ENCODE measurements around the gene PRDM15.

The PRDM15 gene

DNA sequence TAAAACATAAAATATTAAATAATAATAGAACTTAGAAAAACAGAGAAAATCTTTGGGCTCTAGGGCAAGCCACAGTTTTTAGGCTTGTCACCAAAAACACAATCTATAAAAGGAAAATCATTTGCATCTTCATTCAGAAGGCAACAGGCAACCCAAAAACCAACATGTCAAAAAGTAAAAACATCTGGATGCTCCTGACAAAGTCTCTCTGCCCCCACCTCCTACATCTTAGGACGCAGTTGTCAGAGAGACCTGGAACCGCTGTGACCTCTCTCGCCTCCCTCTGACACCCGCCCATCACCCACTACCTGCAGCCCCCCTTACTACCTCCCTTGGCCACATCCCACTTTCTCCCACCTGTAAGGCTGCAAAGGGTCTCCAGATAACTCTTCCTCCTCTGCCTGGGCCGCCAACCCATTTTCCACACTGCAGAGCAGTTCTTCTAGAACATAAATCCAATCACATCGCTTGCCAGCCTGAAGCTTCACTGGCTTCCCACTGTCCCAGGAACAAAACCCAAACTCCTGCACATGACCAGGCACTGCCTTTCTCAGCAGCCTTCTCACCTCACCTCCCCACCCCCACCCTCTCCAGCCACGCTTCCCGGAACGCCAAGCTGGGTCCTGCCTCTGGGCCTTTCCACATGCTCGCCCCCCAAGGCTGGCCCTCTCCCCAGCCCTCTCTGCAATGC is 14.7 kb downstream of the PRDM15 start:
- no peak overlapping the region for H3K27ac Mint-ChIP-seq
- H3K4me1 Mint-ChIP-seq: peaks cover 23% of the 10 kb centered on the region
- peaks cover 2% of the 10 kb centered on the region for H3K36me3 Mint-ChIP-seq
- H3K4me3 Mint-ChIP-seq: no peak overlapping the region
- no peaks in the 10 kb centered on the region for H3K27me3 Mint-ChIP-seq
- H3K9me3 Mint-ChIP-seq: no peaks in the 10 kb centered on the region

DNA sequence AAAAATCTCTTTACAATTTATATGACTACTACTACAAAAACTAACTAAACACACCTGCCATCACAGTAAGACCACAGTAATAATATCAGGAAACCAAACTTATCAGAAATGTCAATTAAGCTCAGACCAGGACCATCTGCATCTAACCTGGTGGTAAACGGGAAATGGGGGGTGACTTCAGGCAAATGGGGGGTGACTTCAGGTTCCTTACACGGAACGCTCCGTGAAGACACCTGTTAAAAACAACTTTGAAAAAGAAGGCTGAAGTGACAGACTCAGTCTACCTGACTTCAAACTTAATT is 15.8 kb downstream of the PRDM15 start:
- no peak overlapping the region for H3K27ac Mint-ChIP-seq
- H3K36me3 Mint-ChIP-seq: peaks cover 2% of the 10 kb centered on the region
- no peaks in the 10 kb centered on the region for H3K27me3 Mint-ChIP-seq
- H3K4me1 Mint-ChIP-seq: peaks cover 23% of the 10 kb centered on the region
- no peak overlapping the region for H3K4me3 Mint-ChIP-seq
- no peaks in the 10 kb centered on the region for H3K9me3 Mint-ChIP-seq

DNA sequence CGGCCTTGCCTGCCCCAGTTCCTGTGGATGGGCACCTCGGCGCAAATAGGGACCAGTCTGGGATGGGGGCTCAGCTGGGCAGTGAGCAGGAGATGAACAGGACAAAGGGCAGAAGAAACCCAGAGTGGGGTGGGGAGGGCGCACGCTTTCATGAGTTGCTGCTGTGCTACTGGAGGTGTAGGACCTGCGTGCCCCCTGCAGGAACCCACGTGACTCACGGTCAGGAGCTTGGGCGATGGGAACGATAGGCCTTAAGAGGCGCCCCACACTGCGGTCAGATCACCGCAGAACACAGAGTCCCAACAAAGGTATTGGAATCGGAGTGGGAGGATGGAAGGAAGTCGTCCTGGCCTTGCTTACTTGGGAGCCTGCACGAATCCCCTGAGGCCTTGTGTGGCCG is 17.2 kb downstream of the PRDM15 start:
- Mint-ChIP-seq H3K36me3 (peaks cover 5% of the 10 kb centered on the region), H3K4me3 (no peak overlapping the region), H3K27me3 (no peaks in the 10 kb centered on the region), H3K27ac (no peak overlapping the region), H3K9me3 (no peaks in the 10 kb centered on the region), H3K4me1 (peaks cover 23% of the 10 kb centered on the region)

DNA sequence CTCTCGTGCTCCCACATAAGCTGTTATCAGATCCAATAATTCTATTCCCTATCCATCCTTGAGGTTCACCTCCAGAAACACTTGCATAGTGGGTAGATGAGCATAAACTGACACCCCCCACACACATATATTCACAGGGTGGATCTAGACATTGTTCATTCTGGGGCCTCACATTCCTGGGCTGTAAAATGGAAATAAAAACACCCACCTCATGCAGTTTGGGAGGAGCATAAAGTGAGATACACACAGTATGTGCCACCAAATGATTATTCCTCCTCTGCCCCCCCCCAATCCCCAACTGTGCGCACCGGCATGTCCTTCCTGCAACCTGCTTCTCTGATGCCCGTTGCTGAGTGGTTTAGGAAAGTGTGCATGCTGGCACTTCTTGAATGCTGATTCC is 17.9 kb downstream of the PRDM15 start:
- H3K4me3 Mint-ChIP-seq: no peak overlapping the region
- no peak overlapping the region for H3K27ac Mint-ChIP-seq
- H3K9me3 Mint-ChIP-seq: no peaks in the 10 kb centered on the region
- H3K4me1 Mint-ChIP-seq: peaks cover 23% of the 10 kb centered on the region
- no peaks in the 10 kb centered on the region for H3K27me3 Mint-ChIP-seq
- H3K36me3 Mint-ChIP-seq: peaks cover 8% of the 10 kb centered on the region

DNA sequence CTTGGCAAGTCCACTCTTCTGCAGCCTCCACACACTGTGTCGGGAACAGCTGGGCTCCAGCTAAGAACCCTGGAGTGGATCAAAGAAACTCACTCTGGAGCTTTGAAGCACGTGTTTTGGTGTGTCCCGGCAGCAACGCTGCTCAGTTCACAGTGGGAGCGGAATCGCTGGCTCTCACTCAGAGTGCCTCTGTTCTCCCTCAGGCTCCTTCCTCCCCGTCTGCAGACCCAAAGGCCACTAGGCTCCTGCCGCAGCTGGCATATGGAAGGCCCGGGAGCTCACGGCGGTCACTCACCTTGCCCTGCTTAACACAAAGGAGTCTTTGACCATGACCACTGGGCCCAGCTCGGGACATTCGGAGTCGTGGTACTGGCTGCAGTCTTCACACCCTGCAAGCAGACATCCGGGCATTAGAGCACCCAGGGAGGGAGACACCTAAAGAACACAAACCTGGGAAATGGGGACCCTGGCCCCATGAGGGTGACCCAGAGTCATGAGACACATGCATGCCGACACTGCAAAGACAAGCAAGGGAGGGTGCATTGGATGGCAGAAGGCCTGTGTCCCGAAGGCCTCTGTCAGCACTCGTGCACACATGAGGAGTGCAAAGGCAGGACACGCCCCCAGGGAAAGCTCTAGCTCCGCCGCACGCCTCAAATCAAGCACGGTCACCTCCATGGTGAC is 19.7 kb downstream of the PRDM15 start:
- peaks cover 8% of the 10 kb centered on the region for H3K36me3 Mint-ChIP-seq
- no peaks in the 10 kb centered on the region for H3K9me3 Mint-ChIP-seq
- H3K27ac Mint-ChIP-seq: no peak overlapping the region
- no peak overlapping the region for H3K4me3 Mint-ChIP-seq
- H3K4me1 Mint-ChIP-seq: peaks cover 8% of the 10 kb centered on the region
- no peaks in the 10 kb centered on the region for H3K27me3 Mint-ChIP-seq

DNA sequence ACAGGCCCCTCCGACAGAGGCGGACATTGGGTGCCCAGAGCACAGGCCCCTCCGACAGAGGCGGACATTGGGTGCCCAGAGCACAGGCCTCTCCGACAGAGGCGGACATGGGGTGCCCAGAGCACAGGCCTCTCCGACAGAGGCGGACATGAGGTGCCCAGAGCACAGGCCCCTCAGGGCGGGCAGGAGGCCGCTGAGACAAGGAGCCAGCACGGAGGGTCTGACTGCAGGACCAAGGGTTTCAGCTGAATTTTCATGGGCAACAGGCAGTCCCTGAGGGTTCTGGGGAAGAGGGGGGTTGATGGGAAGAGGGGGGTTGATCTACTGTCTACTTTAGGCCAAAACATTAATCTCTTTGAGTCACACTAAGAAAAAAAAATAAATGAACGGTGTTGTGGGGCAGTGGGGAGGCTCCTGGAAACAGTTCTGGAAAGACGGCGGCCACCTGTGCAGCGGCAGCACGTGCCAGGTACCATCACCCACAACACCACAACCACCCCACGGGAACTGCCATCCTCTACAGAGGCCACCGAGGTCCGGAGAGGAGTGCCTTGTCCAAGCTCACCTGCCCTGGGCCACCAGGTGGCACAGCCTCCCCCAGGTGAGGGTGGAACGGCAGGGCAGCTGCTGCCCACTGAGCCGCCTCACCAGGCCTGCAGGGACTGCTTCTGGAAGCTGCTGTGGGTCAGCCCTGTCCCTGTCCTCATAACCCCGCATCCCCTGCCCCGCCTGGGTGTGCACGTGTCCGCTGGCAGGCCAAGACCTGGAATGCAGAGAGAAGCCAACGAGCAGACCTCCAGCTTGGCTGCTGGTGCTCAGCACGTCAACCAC is 20.5 kb downstream of the PRDM15 start:
- Mint-ChIP-seq H3K36me3 (peaks cover 8% of the 10 kb centered on the region), H3K9me3 (no peaks in the 10 kb centered on the region), H3K4me1 (peaks cover 5% of the 10 kb centered on the region), H3K4me3 (no peak overlapping the region), H3K27me3 (no peaks in the 10 kb centered on the region), H3K27ac (no peak overlapping the region)

DNA sequence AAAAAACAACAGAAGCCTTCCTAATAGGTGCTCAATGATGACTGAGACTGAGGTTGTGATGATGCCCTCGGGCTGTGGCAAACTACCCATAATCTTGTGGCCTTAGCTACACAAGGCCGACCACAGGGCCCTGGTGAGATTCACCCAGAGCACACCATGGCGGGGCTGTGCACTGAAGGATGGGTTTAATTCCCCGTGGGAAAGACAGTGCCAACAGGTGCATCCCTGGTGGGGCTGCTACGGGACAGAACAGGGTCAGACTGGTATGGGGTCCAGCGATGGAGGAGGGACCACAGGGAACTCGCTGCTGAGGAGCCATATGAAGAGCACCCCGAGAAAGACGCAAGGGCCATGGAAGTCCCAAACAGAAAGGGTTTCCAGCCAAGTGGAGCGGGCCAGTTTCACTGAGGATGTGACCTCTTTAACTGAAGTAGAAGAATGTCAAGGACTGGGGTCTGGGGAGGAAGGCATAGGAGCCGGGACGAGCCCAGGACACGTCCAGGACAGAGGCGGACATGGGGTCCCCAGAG is 21.3 kb downstream of the PRDM15 start:
- H3K27ac Mint-ChIP-seq: no peak overlapping the region
- H3K4me1 Mint-ChIP-seq: no peaks in the 10 kb centered on the region
- no peaks in the 10 kb centered on the region for H3K27me3 Mint-ChIP-seq
- peaks cover 8% of the 10 kb centered on the region for H3K36me3 Mint-ChIP-seq
- no peak overlapping the region for H3K4me3 Mint-ChIP-seq
- H3K9me3 Mint-ChIP-seq: no peaks in the 10 kb centered on the region

DNA sequence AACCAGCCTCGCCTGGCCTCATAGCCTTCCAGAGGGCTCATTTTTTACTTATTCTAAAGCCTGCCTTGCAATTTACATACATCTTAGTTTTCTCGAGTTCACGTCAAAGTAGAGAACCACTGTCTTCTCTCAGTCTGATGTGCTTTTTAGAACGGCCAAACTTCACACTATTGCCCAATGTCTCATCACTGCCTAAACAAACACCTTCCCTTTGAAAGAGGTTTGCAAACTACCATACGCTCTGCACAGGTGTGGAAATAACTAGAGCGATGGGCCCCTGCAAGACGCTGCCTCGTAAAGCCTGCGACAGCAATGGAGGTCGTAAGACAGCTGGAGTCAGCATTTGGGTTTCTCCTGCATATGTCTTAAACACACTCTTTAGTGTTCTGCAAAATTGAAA is 22.6 kb downstream of the PRDM15 start:
- Mint-ChIP-seq H3K27me3 (no peaks in the 10 kb centered on the region), H3K9me3 (no peaks in the 10 kb centered on the region), H3K4me3 (no peak overlapping the region), H3K36me3 (peaks cover 8% of the 10 kb centered on the region), H3K4me1 (no peaks in the 10 kb centered on the region), H3K27ac (no peak overlapping the region)

DNA sequence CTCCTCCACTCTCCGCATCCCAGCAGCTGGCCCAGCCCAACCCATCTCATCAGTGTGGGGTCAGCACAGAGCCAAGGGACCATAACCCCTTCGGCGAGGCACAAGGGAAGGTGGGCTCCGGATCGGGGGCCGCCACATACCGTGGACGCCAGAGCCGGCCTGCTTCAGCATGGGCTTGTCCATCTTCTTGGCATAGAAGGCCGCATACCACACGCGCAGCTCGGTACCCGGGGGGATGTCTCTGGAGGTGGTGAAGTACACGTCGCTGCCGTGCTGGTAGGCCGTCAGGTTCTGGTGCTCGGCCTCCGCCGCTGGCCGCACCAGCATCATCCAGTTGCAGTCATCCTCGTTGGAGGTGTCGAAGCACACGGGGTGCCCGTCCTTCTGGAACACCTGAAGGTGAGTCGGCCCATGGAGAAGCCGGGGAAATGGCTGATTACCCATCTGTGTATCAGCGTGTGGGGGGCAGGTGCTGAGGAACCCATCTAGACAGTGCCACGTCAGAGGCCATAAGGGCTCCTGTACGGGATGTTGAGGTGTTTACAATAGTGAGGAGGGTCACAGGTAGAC is 24.6 kb downstream of the PRDM15 start:
- Mint-ChIP-seq H3K36me3 (peaks cover 6% of the 10 kb centered on the region), H3K4me3 (no peak overlapping the region), H3K4me1 (no peaks in the 10 kb centered on the region), H3K27me3 (no peaks in the 10 kb centered on the region), H3K27ac (no peak overlapping the region), H3K9me3 (no peaks in the 10 kb centered on the region)

DNA sequence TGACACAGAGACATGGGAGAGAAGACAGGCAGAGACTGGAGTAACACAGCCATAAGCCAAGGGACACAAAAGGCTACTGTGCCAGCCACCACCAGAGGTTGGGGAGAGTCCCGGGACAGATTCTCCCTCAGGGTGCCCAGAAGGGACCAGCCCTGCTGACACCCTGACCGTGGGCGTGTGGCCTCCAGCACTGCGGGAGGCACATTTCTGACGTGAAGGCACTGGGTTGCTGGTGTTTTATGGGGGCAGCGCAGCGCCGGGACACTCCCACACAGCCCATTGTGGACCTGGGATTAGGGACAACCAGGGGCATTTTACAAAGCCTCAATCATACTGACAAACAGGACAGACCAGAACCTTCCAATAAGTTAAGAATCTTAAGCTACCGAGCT is 26.2 kb downstream of the PRDM15 start:
- H3K9me3 Mint-ChIP-seq: no peaks in the 10 kb centered on the region
- no peak overlapping the region for H3K27ac Mint-ChIP-seq
- H3K4me3 Mint-ChIP-seq: no peak overlapping the region
- peaks cover 4% of the 10 kb centered on the region for H3K4me1 Mint-ChIP-seq
- peaks cover 8% of the 10 kb centered on the region for H3K36me3 Mint-ChIP-seq
- H3K27me3 Mint-ChIP-seq: no peaks in the 10 kb centered on the region

DNA sequence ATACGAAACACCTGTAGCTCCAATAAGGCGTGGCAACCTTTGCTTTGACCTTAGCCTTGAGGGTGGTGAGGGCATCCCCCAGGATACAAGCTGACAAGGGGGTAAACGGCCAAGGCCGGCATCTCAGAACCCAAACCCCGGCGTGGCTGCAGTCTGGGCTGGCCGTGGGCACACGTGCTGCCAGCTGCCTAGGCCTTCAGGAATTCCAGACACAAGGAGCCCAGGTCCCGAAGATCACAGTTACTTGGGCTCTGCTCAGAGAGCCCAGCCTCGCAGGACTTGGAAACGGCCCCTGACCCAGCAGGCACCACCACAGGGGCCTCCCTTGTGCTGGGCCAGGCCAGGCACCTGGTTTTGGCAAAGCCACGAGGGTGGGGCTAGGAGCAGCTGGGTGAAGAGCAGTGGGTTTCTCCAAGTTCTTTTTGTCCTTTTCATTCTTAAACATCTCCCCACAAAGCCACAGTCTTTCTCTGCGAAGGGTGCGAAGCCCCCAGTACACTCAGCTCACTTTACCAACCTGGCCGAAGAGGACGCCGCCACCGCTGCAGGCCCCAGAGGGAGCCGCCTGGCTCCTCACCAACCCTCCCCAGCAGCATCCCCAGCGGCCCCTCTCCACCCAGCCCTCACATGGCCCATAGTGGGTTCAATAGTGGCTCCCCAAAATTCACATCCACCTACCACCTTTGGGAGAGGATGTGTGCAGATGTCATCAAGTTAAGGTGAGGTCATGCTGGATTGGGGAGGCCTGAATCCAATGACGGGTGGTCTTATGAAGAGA is 26.8 kb downstream of the PRDM15 start:
- H3K27me3 Mint-ChIP-seq: no peaks in the 10 kb centered on the region
- H3K4me1 Mint-ChIP-seq: peaks cover 4% of the 10 kb centered on the region
- no peak overlapping the region for H3K27ac Mint-ChIP-seq
- no peaks in the 10 kb centered on the region for H3K9me3 Mint-ChIP-seq
- H3K36me3 Mint-ChIP-seq: peaks cover 6% of the 10 kb centered on the region
- no peak overlapping the region for H3K4me3 Mint-ChIP-seq

DNA sequence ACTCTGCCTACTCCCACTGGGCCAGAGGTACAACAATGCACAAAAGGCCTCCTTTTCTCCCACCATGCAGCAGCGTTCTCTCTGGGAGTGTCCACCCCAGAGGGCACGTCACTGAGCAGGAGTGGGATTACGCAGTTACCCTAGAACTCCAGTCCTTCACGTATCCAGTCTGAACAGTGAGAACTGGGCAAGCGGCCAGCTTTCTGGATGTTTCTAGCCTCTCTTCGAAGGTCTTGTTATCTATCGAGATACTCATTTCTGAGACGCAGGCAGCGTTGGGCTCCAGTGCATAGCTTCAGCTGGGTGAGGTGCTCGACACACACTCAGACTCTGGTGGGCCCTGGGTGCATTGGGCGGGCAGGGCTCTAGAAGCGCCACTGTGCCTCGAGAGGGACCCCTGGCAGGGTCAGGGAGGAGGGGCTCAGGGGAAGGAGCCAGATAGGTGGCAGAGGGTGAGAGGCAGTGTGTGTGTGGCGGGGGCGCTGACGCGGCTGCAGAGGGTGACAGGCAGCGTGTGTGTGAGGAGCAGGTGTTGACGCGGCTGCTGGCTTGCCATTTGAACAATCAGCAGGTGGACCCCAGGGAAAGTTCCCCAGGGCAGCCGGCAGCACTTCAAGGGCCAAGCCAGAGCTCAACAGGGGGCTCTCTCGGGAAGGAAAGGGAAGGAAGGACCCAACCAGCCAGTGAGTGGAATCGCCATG is 27.9 kb downstream of the PRDM15 start:
- H3K36me3 Mint-ChIP-seq: peaks cover 3% of the 10 kb centered on the region
- H3K4me1 Mint-ChIP-seq: peaks cover 4% of the 10 kb centered on the region
- H3K27ac Mint-ChIP-seq: no peak overlapping the region
- H3K27me3 Mint-ChIP-seq: no peaks in the 10 kb centered on the region
- H3K9me3 Mint-ChIP-seq: no peaks in the 10 kb centered on the region
- H3K4me3 Mint-ChIP-seq: no peak overlapping the region

DNA sequence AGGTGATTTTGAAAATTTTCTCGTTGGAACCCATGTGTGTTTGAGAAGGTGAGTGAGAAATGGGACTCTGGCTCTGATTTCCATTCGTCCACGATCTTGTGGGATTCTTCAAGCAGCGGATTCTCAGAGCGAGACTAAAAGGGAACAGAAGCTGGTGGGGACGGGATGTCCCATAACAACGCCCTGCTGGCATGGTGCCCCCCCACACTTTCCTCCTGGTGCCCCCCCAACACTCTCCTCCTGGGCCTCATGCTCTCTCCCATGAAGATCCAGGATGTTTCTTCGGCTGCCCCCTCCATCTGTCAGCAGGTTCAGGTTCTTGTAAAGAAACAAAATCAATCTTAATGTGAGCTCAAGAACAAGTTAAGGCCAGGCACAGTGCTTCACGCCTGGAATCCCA is 29.1 kb downstream of the PRDM15 start:
- Mint-ChIP-seq H3K4me1 (peaks cover 4% of the 10 kb centered on the region), H3K4me3 (no peak overlapping the region), H3K27ac (no peak overlapping the region), H3K9me3 (no peaks in the 10 kb centered on the region), H3K27me3 (no peaks in the 10 kb centered on the region), H3K36me3 (peaks cover 3% of the 10 kb centered on the region)

DNA sequence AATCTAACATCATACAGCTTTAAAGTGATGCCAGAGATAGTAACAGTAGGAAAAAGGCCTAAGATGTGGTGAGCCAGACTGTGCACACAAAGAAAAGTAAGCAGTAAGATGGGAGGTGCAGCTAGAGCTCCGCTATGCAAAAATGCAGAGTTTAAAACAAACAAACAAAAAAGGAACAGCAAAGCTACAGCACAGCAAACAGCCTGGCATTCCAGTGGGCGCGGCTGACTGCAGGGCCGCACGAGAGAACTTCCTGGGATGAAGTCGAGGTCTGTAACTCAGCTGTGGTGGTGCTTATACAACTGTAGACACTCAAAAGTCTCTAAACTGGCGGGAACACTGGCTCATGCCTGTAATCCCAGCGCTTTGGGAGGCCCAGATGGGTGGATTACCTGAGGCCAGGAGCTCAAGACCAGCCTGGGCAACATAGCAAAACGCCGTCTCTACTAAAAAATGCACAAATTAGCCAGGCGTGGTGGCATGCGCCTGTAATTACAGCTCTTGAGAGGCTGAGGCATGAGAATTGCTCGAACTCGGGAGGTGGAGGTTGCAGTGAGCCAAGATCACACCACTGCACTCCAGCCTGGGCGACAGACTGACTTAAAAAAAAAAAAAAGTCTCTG is 30.1 kb downstream of the PRDM15 start:
- no peaks in the 10 kb centered on the region for H3K27me3 Mint-ChIP-seq
- no peaks in the 10 kb centered on the region for H3K9me3 Mint-ChIP-seq
- H3K4me3 Mint-ChIP-seq: no peak overlapping the region
- peaks cover 3% of the 10 kb centered on the region for H3K36me3 Mint-ChIP-seq
- peaks cover 4% of the 10 kb centered on the region for H3K4me1 Mint-ChIP-seq
- H3K27ac Mint-ChIP-seq: no peak overlapping the region
